Inflammatory macrophage (primary cell): ENCODE results near the gene PRADC1.

ENCODE experiments used
- DNase-seq, 2 donors: peaks; one replicate each; pipeline ENCODE4 v3.0.0-alpha.2; 2020 to 2022

The PRADC1 gene

GRCh38 chr2:73258186-73258912 lies 25.3 kb upstream of the PRADC1 start:
- DNase-seq: no peak

GRCh38 chr2:73257425-73258125 lies 24.5 kb upstream of the PRADC1 start:
- DNase-seq: peak; percentile 48 to 55

GRCh38 chr2:73257021-73257420 lies 24.0 kb upstream of the PRADC1 start:
- DNase-seq: no peak

- no peak for DNase-seq
These were observed 23.5 kb upstream of the PRADC1 start for GRCh38 chr2:73256618-73256922.

GRCh38 chr2:73255907-73256617 lies 23.0 kb upstream of the PRADC1 start:
- no peak for DNase-seq

GRCh38 chr2:73255007-73255644 lies 22.1 kb upstream of the PRADC1 start:
- DNase-seq: no peak

- no peak for DNase-seq
These were observed 21.4 kb upstream of the PRADC1 start for GRCh38 chr2:73254343-73255006.

GRCh38 chr2:73253901-73254300 lies 20.9 kb upstream of the PRADC1 start:
- DNase-seq: peak; percentile 69 to 77

GRCh38 chr2:73253400-73253799 lies 20.4 kb upstream of the PRADC1 start:
- peak in 1 of 2 donors; percentile 18 for DNase-seq

- DNase-seq: no peak
These were observed 19.4 kb upstream of the PRADC1 start for GRCh38 chr2:73252238-73253027.

- no peak for DNase-seq
These were observed 18.1 kb upstream of the PRADC1 start for GRCh38 chr2:73250872-73251846.

GRCh38 chr2:73249636-73250035 lies 16.6 kb upstream of the PRADC1 start:
- DNase-seq: no peak

- DNase-seq: no peak
These were observed 13.8 kb upstream of the PRADC1 start for GRCh38 chr2:73246850-73247249.

GRCh38 chr2:73244580-73244979 lies 11.5 kb upstream of the PRADC1 start:
- DNase-seq: no peak

- no peak for DNase-seq
These were observed 11.0 kb upstream of the PRADC1 start for GRCh38 chr2:73243884-73244570.

GRCh38 chr2:73239776-73240175 lies 6.7 kb upstream of the PRADC1 start:
- DNase-seq: no peak

GRCh38 chr2:73238976-73239375 lies 5.9 kb upstream of the PRADC1 start:
- DNase-seq: no peak

- no peak for DNase-seq
These were observed 5.1 kb upstream of the PRADC1 start for GRCh38 chr2:73238149-73238548.

- DNase-seq: no peak
These were observed 4.1 kb upstream of the PRADC1 start for GRCh38 chr2:73237168-73237567.
